ENCODE results near the gene ABCA13.

The ABCA13 gene

GRCh38 chr7:48307041-48307714, 135.9 kb downstream of the ABCA13 start:
- no peaks in the 10 kb centered on the region for H3K9me3 ChIP-seq (ENCODE audit: insufficient read depth, low read length)
- TF ChIP-seq, protein P1, sequence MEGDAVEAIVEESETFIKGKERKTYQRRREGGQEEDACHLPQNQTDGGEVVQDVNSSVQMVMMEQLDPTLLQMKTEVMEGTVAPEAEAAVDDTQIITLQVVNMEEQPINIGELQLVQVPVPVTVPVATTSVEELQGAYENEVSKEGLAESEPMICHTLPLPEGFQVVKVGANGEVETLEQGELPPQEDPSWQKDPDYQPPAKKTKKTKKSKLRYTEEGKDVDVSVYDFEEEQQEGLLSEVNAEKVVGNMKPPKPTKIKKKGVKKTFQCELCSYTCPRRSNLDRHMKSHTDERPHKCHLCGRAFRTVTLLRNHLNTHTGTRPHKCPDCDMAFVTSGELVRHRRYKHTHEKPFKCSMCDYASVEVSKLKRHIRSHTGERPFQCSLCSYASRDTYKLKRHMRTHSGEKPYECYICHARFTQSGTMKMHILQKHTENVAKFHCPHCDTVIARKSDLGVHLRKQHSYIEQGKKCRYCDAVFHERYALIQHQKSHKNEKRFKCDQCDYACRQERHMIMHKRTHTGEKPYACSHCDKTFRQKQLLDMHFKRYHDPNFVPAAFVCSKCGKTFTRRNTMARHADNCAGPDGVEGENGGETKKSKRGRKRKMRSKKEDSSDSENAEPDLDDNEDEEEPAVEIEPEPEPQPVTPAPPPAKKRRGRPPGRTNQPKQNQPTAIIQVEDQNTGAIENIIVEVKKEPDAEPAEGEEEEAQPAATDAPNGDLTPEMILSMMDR (IDR thresholded peaks at IDR 0.05; ENCODE audit: low read depth, low read length): no peak
- no peak for TF ChIP-seq EZH2phosphoT487 (IDR thresholded peaks at IDR 0.05; ENCODE audit: low read depth)
- no peak overlapping the region for H3K27ac ChIP-seq (ENCODE audit: low read length)
- H4K20me1 ChIP-seq (ENCODE audit: insufficient read depth, low read length): no peaks in the 10 kb centered on the region
- no peak overlapping the region for H2AFZ ChIP-seq (ENCODE audit: low read depth, low read length)
- no peaks in the 10 kb centered on the region for H3K79me2 ChIP-seq (ENCODE audit: low read length)
- no peaks in the 10 kb centered on the region for H3K36me3 ChIP-seq (replicated peaks; ENCODE audit: low read depth, low read length)
- H3K4me2 ChIP-seq (ENCODE audit: low read length): no peak overlapping the region
- H3K4me1 ChIP-seq (ENCODE audit: low read length): no peaks in the 10 kb centered on the region
- H3K4me3 ChIP-seq (ENCODE audit: low read length): no peak overlapping the region
- no peak overlapping the region for H3K9ac ChIP-seq (ENCODE audit: low read length)
- no peaks in the 10 kb centered on the region for H3K27me3 ChIP-seq (ENCODE audit: low read depth, low read length)

DNA sequence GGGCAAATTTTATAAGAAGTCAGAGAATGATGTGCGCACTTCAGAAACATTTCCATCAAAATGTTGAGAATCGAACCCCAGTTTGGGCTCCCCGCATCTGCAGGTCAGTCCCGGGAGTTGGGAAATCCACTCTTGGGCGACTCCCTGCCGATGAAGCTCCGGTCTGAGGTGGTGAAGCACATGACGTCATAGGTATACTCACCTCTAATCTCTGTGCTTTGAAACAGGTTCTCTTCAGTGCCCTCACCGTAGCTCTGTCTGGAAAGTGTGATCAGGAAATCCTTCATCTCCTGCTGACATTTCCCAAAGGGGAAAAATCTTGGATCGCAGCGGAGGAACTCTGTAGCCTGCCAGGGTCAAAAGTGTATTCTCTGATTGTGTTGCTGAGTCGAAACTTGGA, 138.5 kb downstream of the ABCA13 start:
- Histone ChIP-seq H3K4me1 (ENCODE audit: low read length) (no peaks in the 10 kb centered on the region), H3K36me3 (replicated peaks; ENCODE audit: low read depth, low read length) (no peaks in the 10 kb centered on the region), H3K4me3 (ENCODE audit: low read length) (no peak overlapping the region), H3K4me2 (ENCODE audit: low read length) (no peak overlapping the region), H3K9me3 (ENCODE audit: insufficient read depth, low read length) (no peaks in the 10 kb centered on the region), H3K9ac (ENCODE audit: low read length) (no peak overlapping the region), H3K27ac (ENCODE audit: low read length) (no peak overlapping the region), H3K79me2 (ENCODE audit: low read length) (no peaks in the 10 kb centered on the region), H2AFZ (ENCODE audit: low read depth, low read length) (no peak overlapping the region), H4K20me1 (ENCODE audit: insufficient read depth, low read length) (no peaks in the 10 kb centered on the region), H3K27me3 (ENCODE audit: low read depth, low read length) (peaks cover 2% of the 10 kb centered on the region; the same call in 1 of the 2 replicates)
- no peak for TF ChIP-seq EZH2phosphoT487 (IDR thresholded peaks at IDR 0.05; ENCODE audit: low read depth)
- TF ChIP-seq, protein P1 (IDR thresholded peaks at IDR 0.05; ENCODE audit: low read depth, low read length): no peak

DNA sequence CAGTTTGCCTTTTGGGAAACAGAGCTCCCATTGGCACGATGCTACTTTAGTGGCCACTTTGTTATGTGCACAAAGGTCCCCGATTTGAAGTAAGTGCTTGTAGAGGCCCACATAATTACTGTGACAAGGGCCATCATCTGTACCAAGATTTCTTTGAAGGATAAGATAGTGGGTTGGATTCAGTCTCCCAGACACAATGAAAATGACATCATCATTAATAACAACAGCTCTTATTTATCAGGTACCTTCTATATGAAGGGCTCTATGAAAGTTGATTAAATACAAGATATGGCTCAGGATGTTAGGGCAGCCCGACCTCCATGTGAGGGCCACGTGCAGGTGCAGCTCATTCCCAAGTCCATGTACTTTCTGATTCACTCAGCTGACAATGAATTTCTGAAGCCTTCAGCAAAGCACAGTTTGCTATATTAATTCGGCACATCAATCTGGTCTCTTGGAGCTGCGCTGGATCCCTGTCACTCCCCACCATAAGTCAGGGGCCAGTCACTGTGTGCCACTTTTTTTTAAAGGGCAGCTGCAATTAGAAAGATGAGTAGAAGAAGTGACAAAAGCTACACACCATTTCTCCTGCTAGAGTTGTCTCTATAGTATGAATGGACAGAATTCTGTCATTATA, 140.3 kb downstream of the ABCA13 start:
- Histone ChIP-seq H3K4me1 (ENCODE audit: low read length) (no peaks in the 10 kb centered on the region), H3K27ac (ENCODE audit: low read length) (no peak overlapping the region), H4K20me1 (ENCODE audit: insufficient read depth, low read length) (no peaks in the 10 kb centered on the region), H3K4me3 (ENCODE audit: low read length) (no peak overlapping the region), H3K4me2 (ENCODE audit: low read length) (no peak overlapping the region), H3K27me3 (ENCODE audit: low read depth, low read length) (peaks cover 2% of the 10 kb centered on the region; the same call in 1 of the 2 replicates), H3K36me3 (replicated peaks; ENCODE audit: low read depth, low read length) (no peaks in the 10 kb centered on the region), H3K9ac (ENCODE audit: low read length) (no peak overlapping the region), H3K79me2 (ENCODE audit: low read length) (no peaks in the 10 kb centered on the region), H3K9me3 (ENCODE audit: insufficient read depth, low read length) (no peaks in the 10 kb centered on the region), H2AFZ (ENCODE audit: low read depth, low read length) (no peak overlapping the region)
- TF ChIP-seq, protein P1 (IDR thresholded peaks at IDR 0.05; ENCODE audit: low read depth, low read length): no peak

GRCh38 chr7:48312151-48312550, 140.9 kb downstream of the ABCA13 start:
- H3K4me3 ChIP-seq (ENCODE audit: low read length): no peak overlapping the region
- no peaks in the 10 kb centered on the region for H3K4me1 ChIP-seq (ENCODE audit: low read length)
- H4K20me1 ChIP-seq (ENCODE audit: insufficient read depth, low read length): no peaks in the 10 kb centered on the region
- H3K27ac ChIP-seq (ENCODE audit: low read length): no peak overlapping the region
- H3K9me3 ChIP-seq (ENCODE audit: insufficient read depth, low read length): no peaks in the 10 kb centered on the region
- no peak overlapping the region for H3K9ac ChIP-seq (ENCODE audit: low read length)
- no peak overlapping the region for H2AFZ ChIP-seq (ENCODE audit: low read depth, low read length)
- peaks cover 2% of the 10 kb centered on the region; the same call in 1 of the 2 replicates for H3K27me3 ChIP-seq (ENCODE audit: low read depth, low read length)
- H3K36me3 ChIP-seq (replicated peaks; ENCODE audit: low read depth, low read length): no peaks in the 10 kb centered on the region
- no peaks in the 10 kb centered on the region for H3K79me2 ChIP-seq (ENCODE audit: low read length)
- H3K4me2 ChIP-seq (ENCODE audit: low read length): no peak overlapping the region
- TF ChIP-seq, protein P1 (IDR thresholded peaks at IDR 0.05; ENCODE audit: low read depth, low read length): no peak
- TF ChIP-seq EZH2phosphoT487 (IDR thresholded peaks at IDR 0.05; ENCODE audit: low read depth): no peak

Measured in OCI-LY3 (cell line).